ENCODE results near the gene IGFBP5.

IGFBP5 gene

GRCh38 chr2:216687111-216687510 is 8.2 kb downstream of the IGFBP5 start:
- FAIRE-seq = no peak

GRCh38 chr2:216685327-216685875 is 9.9 kb downstream of the IGFBP5 start:
- FAIRE-seq = no peak

- no peak for FAIRE-seq
Measured at GRCh38 chr2:216683846-216684245, 11.5 kb downstream of the IGFBP5 start.

- no peak for FAIRE-seq
Measured at GRCh38 chr2:216681683-216682082, 13.7 kb downstream of the IGFBP5 start.

- FAIRE-seq = no peak
Measured at GRCh38 chr2:216680951-216681629, 14.3 kb downstream of the IGFBP5 start.

- FAIRE-seq = no peak
Measured at GRCh38 chr2:216679658-216680024, 15.7 kb downstream of the IGFBP5 start.

- no peak for FAIRE-seq
Measured at GRCh38 chr2:216678813-216679657, 16.3 kb downstream of the IGFBP5 start.

GRCh38 chr2:216678098-216678465 is 17.3 kb downstream of the IGFBP5 start:
- no peak for FAIRE-seq

GRCh38 chr2:216677439-216678097 is 17.8 kb downstream of the IGFBP5 start:
- FAIRE-seq = no peak

- no peak for FAIRE-seq
Measured at GRCh38 chr2:216676630-216677029, 18.7 kb downstream of the IGFBP5 start.

GRCh38 chr2:216674376-216674775 is 21.0 kb downstream of the IGFBP5 start:
- FAIRE-seq = no peak

- no peak for FAIRE-seq
Measured at GRCh38 chr2:216673609-216674008, 21.7 kb downstream of the IGFBP5 start.

- no peak for FAIRE-seq
Measured at GRCh38 chr2:216673021-216673420, 22.3 kb downstream of the IGFBP5 start.

- no peak for FAIRE-seq
Measured at GRCh38 chr2:216672466-216672865, 22.9 kb downstream of the IGFBP5 start.

GRCh38 chr2:216671791-216672343 is 23.5 kb downstream of the IGFBP5 start:
- peak; percentile 69 for FAIRE-seq

- FAIRE-seq = no peak
Measured at GRCh38 chr2:216671081-216671411, 24.3 kb downstream of the IGFBP5 start.

- no peak for FAIRE-seq
Measured at GRCh38 chr2:216670266-216671080, 24.9 kb downstream of the IGFBP5 start.

GRCh38 chr2:216666461-216667233 is 28.7 kb downstream of the IGFBP5 start:
- peak; percentile 12 for FAIRE-seq

GRCh38 chr2:216665717-216666116 is 29.6 kb downstream of the IGFBP5 start:
- FAIRE-seq = no peak

- no peak for FAIRE-seq
Measured at GRCh38 chr2:216665242-216665641, 30.1 kb downstream of the IGFBP5 start.

GRCh38 chr2:216664593-216665034 is 30.7 kb downstream of the IGFBP5 start:
- no peak for FAIRE-seq

Data from endometrium (tissue), 2 donors.